ENCODE measurements around the gene CPNE4. TPM values are rescaled to one million over a fixed set of nuclear protein-coding genes. Genes with fewer than 3 reads are reported as not detected.
A peak's percentile ranks its signal among the peaks of the same experiment; 100 is the strongest.

The CPNE4 gene
- total RNA-seq, 1 donor from 2014 or later = 3.2 TPM

- H3K36me3 ChIP-seq = no peaks in the 10 kb centered on the region
- no peak for DNase-seq (ENCODE audit: extremely low spot score in 2 of 2)
- intact Hi-C loops (cut with DNase I) = no loop called here
These were observed 239.3 kb downstream of the CPNE4 start for GRCh38 chr3:131795390-131796090.

GRCh38 chr3:131794766-131795388 is 239.9 kb downstream of the CPNE4 start:
- TF ChIP-seq CTCF (IDR thresholded peaks at IDR 0.05) (peak; percentile 7 to 54 (median 27)), POLR2AphosphoS5 (IDR thresholded peaks at IDR 0.05; ENCODE audit: insufficient read depth in 1 of 2, low read depth in 1 of 2) (no peak)
- DNase-seq (ENCODE audit: extremely low spot score in 2 of 2) = no peak
- intact Hi-C loops (cut with DNase I) = no loop called here
- no peaks in the 10 kb centered on the region for H3K9me3 ChIP-seq
- H3K36me3 ChIP-seq = no peaks in the 10 kb centered on the region
- no peak overlapping the region for H3K4me3 ChIP-seq
- H3K4me1 ChIP-seq = no peaks in the 10 kb centered on the region
- no peaks in the 10 kb centered on the region for H3K27me3 ChIP-seq
- no peak overlapping the region for H3K27ac ChIP-seq

More at GRCh38 chr3:131795390-131796090, 239.3 kb downstream of the CPNE4 start:
- Histone ChIP-seq H3K27ac (no peak overlapping the region), H3K4me1 (no peaks in the 10 kb centered on the region), H3K4me3 (no peak overlapping the region), H3K9me3 (no peaks in the 10 kb centered on the region), H3K27me3 (no peaks in the 10 kb centered on the region)
- no peak for TF ChIP-seq POLR2A (IDR thresholded peaks at IDR 0.05)

- intact Hi-C loops (cut with DNase I) = no loop called here
These were observed 240.9 kb downstream of the CPNE4 start for GRCh38 chr3:131793870-131794269.

GRCh38 chr3:131789188-131789587 is 245.6 kb downstream of the CPNE4 start:
- intact Hi-C loops (cut with DNase I) = no loop called here
- no peak for DNase-seq (ENCODE audit: extremely low spot score in 2 of 2)

More at GRCh38 chr3:131793870-131794269, 240.9 kb downstream of the CPNE4 start:
- DNase-seq (ENCODE audit: extremely low spot score in 2 of 2) = no peak
- no peaks in the 10 kb centered on the region for H3K36me3 ChIP-seq
- H3K4me1 ChIP-seq = no peaks in the 10 kb centered on the region
- H3K27me3 ChIP-seq = no peaks in the 10 kb centered on the region
- no peak overlapping the region for H3K27ac ChIP-seq
- no peak for TF ChIP-seq POLR2A (IDR thresholded peaks at IDR 0.05)
- no peak for TF ChIP-seq POLR2AphosphoS5 (IDR thresholded peaks at IDR 0.05; ENCODE audit: insufficient read depth in 1 of 2, low read depth in 1 of 2)
- TF ChIP-seq CTCF (IDR thresholded peaks at IDR 0.05) = no peak
- H3K9me3 ChIP-seq = no peaks in the 10 kb centered on the region
- H3K4me3 ChIP-seq = no peak overlapping the region

GRCh38 chr3:131786386-131786785 is 248.4 kb downstream of the CPNE4 start:
- TF ChIP-seq CTCF (IDR thresholded peaks at IDR 0.05) (no peak), POLR2AphosphoS5 (IDR thresholded peaks at IDR 0.05; ENCODE audit: insufficient read depth in 1 of 2, low read depth in 1 of 2) (no peak), POLR2A (IDR thresholded peaks at IDR 0.05) (no peak)
- Histone ChIP-seq H3K27me3 (no peaks in the 10 kb centered on the region), H3K9me3 (no peaks in the 10 kb centered on the region), H3K4me3 (no peak overlapping the region), H3K36me3 (no peaks in the 10 kb centered on the region), H3K4me1 (no peaks in the 10 kb centered on the region), H3K27ac (no peak overlapping the region)
- DNase-seq (ENCODE audit: extremely low spot score in 2 of 2) = no peak
- intact Hi-C loops (cut with DNase I) = no loop called here

More at GRCh38 chr3:131789188-131789587, 245.6 kb downstream of the CPNE4 start:
- Histone ChIP-seq H3K4me1 (no peaks in the 10 kb centered on the region), H3K36me3 (no peaks in the 10 kb centered on the region), H3K27me3 (no peaks in the 10 kb centered on the region), H3K27ac (no peak overlapping the region), H3K4me3 (no peak overlapping the region), H3K9me3 (no peaks in the 10 kb centered on the region)
- no peak for TF ChIP-seq POLR2AphosphoS5 (IDR thresholded peaks at IDR 0.05; ENCODE audit: insufficient read depth in 1 of 2, low read depth in 1 of 2)
- no peak for TF ChIP-seq CTCF (IDR thresholded peaks at IDR 0.05)
- no peak for TF ChIP-seq POLR2A (IDR thresholded peaks at IDR 0.05)

Measured in vagina (tissue), 2 donors.